Heart left ventricle (tissue), 13 donors: ENCODE measurements around the gene TMEM120B.

Source experiments
- CTCF ChIP-seq, 12 donors: fragments of 200-600 bp; sonication (generic) in 4 of 12; IDR thresholded peaks; one replicate each; pipeline versions ENCODE4 v1.5.0 to v1.8.0; 2018 to 2022; ENCODE audit warnings: antibody characterized with exemption in 12 of 12, mild to moderate bottlenecking in 5 of 12
- POLR2A ChIP-seq, 2 donors: fragments of 450-650 bp; IDR thresholded peaks; one replicate each; pipeline ENCODE4 v1.6.1; 2017; ENCODE audit warnings: antibody characterized with exemption in 2 of 2, mild to moderate bottlenecking in 2 of 2, moderate library complexity in 2 of 2
- donor health status: ischemic (EF 13 %, LVEDD 7.1; RV severe dilation, severe dysfunction).
- donor health status: DM: no; HTN: yes; CAD: no.
- donor health status: DM: no; HTN: no; CAD: no.
- donor health status: ischemic (EF 25% LVEDD 6.9; RV normal size, moderate dysfunction).
- donor health status: ischemic (EF 25% LVEDD 5.7; RV mildly dilated, moderate dysfunction).
- donor health status: ischemic (EF 35%, LVEDD 5.7; RV mildly dilated, moderate dysfunction).
- donor health status: nonischemic (EF 11% LVEDD 7.7; RV severe dilation, severe dysfunction).
- donor health status: DM: yes; HTN: yes; CAD: no.
- donor health status: PGD.
- donor health status: ischemic (EF 29% LVEDD 5.4; RV normal size, mild dysfunction).
- donor health status: nonischemic (EF 23%, LVEDD 6.1; RV moderate dilation, normal function).

GRCh38 chr12:121762269-121762668 is 49.7 kb downstream of the TMEM120B start:
- TF ChIP-seq CTCF (IDR thresholded peaks at IDR 0.05) (no peak), POLR2A (IDR thresholded peaks at IDR 0.05) (no peak)
